NCI-H1105 treated with DMSO at 0.1 percent for 48 hours (cell line): Measurements from ENCODE around the gene AKNA.

Source experiments
- DNase-seq: peaks from one replicate; lab custom pipeline; 2025; lab: John Stamatoyannopoulos, UW

The AKNA gene

GRCh38 chr9:114376586-114377445, 11.0 kb downstream of the AKNA start:
- DNase-seq, result no peak

- DNase-seq, result no peak
Measured at GRCh38 chr9:114375386-114376175, 12.2 kb downstream of the AKNA start.

- no peak for DNase-seq
Measured at GRCh38 chr9:114374936-114375335, 12.8 kb downstream of the AKNA start.

- no peak for DNase-seq
Measured at GRCh38 chr9:114373960-114374730, 13.6 kb downstream of the AKNA start.

GRCh38 chr9:114372921-114373448, 14.8 kb downstream of the AKNA start:
- DNase-seq, result no peak

- no peak for DNase-seq
Measured at GRCh38 chr9:114371973-114372917, 15.5 kb downstream of the AKNA start.

GRCh38 chr9:114371343-114371944, 16.3 kb downstream of the AKNA start:
- no peak for DNase-seq

- no peak for DNase-seq
Measured at GRCh38 chr9:114370968-114371320, 16.8 kb downstream of the AKNA start.

GRCh38 chr9:114370251-114370967, 17.4 kb downstream of the AKNA start:
- no peak for DNase-seq

- DNase-seq, result no peak
Measured at GRCh38 chr9:114369216-114370130, 18.3 kb downstream of the AKNA start.

- DNase-seq, result no peak
Measured at GRCh38 chr9:114367772-114368569, 19.8 kb downstream of the AKNA start.

GRCh38 chr9:114367366-114367765, 20.4 kb downstream of the AKNA start:
- DNase-seq, result no peak

GRCh38 chr9:114366334-114367128, 21.3 kb downstream of the AKNA start:
- no peak for DNase-seq

- no peak for DNase-seq
Measured at GRCh38 chr9:114365194-114365593, 22.6 kb downstream of the AKNA start.

- no peak for DNase-seq
Measured at GRCh38 chr9:114364134-114365041, 23.4 kb downstream of the AKNA start.

- no peak for DNase-seq
Measured at GRCh38 chr9:114363424-114363823, 24.4 kb downstream of the AKNA start.
